ENCODE measurements around the gene RPS6KA2.
"Not testable (repeated sequence)": the region's sequence is repeated elsewhere in the genome, so short reads cannot be mapped to it uniquely, and the experiment has no call there.

The RPS6KA2 gene

GRCh38 chr6:166529586-166529985, 97.5 kb downstream of the RPS6KA2 start:
- no peak for DNase-seq (ENCODE audit: low spot score)

- DNase-seq (ENCODE audit: low spot score) = not testable (repeated sequence)
Observed at GRCh38 chr6:166529058-166529457, 98.0 kb downstream of the RPS6KA2 start.

DNA sequence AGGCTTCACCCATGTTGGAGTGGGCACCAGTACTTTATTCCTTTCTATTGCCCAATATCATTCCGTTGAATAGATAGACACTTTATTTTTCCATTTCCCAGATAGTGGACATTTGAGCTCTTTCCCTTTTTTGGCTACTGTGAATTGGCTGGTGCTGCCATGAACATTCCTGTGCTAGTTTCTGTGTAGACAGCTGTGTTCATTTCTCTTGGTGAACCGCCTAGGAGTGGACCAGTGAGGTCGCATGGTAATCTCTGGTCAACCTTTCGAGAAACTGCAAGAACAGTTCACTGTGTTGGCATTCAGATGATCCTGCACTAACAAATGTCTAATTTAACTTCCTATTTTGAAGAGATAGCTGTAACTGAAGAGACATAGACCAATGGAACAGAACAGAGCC, 99.2 kb downstream of the RPS6KA2 start:
- DNase-seq (ENCODE audit: low spot score) = no peak

- DNase-seq (ENCODE audit: low spot score) = no peak
Observed at GRCh38 chr6:166526937-166527336, 100.1 kb downstream of the RPS6KA2 start.

DNA sequence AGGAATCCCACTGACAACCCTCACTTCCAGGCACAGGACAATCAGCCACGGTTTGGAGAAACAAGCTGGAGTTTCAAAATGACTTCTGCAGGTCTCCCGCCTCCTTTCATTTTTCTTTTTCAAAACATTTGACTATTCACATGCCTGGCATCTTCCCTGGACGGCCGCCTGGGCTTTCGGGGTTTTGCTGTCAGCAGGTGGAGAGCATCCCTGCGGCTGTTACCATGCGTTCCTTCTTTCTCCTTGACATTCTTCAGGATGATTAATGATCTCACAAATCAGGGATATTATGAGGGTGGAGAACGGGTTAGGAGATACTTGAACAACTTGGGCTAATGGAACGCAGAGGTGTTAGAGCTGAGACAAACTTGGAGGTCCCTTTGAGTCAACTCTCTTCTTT, 101.5 kb downstream of the RPS6KA2 start:
- no peak for DNase-seq (ENCODE audit: low spot score)

- no peak for DNase-seq (ENCODE audit: low spot score)
Observed at GRCh38 chr6:166523782-166524559, 103.1 kb downstream of the RPS6KA2 start.

GRCh38 chr6:166520905-166521834, 105.9 kb downstream of the RPS6KA2 start:
- DNase-seq (ENCODE audit: low spot score) = no peak

- DNase-seq (ENCODE audit: low spot score) = no peak
Observed at GRCh38 chr6:166516251-166516884, 110.7 kb downstream of the RPS6KA2 start.

GRCh38 chr6:166515072-166515810, 111.8 kb downstream of the RPS6KA2 start:
- DNase-seq (ENCODE audit: low spot score) = no peak

- DNase-seq (ENCODE audit: low spot score) = no peak
Observed at GRCh38 chr6:166514196-166514595, 112.9 kb downstream of the RPS6KA2 start.

DNA sequence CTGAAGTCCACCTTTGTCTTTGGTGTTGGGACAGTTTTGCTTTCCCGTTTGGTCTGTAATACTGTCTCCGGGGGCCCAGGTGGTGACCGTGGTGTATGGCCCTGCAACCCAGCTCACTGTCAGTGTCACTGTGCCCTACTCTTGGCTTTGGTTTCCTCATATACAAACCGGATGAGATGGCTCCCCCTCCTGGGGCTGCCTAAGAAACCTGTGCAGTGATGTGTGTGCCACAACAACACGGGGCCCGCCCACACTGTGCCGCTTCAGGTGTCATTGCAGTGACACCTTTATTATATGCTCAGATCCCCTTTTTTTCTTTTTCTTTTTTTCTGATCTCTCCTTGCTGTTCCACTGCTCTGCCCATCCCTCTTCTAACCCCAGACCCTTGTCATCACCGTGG, 114.5 kb downstream of the RPS6KA2 start:
- no peak for DNase-seq (ENCODE audit: low spot score)

- no peak for DNase-seq (ENCODE audit: low spot score)
Observed at GRCh38 chr6:166511316-166511715, 115.7 kb downstream of the RPS6KA2 start.

GRCh38 chr6:166509193-166509592, 117.9 kb downstream of the RPS6KA2 start:
- no peak for DNase-seq (ENCODE audit: low spot score)

GRCh38 chr6:166508726-166509125, 118.3 kb downstream of the RPS6KA2 start:
- DNase-seq (ENCODE audit: low spot score) = no peak

- DNase-seq (ENCODE audit: low spot score) = no peak
Observed at GRCh38 chr6:166507809-166508564, 119.1 kb downstream of the RPS6KA2 start.

DNA sequence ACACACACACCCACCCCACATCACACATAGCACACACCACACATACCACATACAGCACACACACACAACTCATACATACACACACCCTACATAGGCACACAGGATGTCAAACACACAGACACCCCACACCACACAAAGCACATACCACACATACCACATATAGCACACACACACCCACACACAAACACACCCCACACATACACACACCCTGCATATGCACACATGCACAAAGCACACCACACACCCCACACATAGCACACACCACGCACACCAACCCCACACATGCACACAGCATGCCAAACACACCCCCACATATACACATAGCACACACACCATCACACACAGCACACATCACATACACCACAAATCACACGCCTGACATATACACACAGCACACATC, 119.7 kb downstream of the RPS6KA2 start:
- DNase-seq (ENCODE audit: low spot score) = no peak

DNA sequence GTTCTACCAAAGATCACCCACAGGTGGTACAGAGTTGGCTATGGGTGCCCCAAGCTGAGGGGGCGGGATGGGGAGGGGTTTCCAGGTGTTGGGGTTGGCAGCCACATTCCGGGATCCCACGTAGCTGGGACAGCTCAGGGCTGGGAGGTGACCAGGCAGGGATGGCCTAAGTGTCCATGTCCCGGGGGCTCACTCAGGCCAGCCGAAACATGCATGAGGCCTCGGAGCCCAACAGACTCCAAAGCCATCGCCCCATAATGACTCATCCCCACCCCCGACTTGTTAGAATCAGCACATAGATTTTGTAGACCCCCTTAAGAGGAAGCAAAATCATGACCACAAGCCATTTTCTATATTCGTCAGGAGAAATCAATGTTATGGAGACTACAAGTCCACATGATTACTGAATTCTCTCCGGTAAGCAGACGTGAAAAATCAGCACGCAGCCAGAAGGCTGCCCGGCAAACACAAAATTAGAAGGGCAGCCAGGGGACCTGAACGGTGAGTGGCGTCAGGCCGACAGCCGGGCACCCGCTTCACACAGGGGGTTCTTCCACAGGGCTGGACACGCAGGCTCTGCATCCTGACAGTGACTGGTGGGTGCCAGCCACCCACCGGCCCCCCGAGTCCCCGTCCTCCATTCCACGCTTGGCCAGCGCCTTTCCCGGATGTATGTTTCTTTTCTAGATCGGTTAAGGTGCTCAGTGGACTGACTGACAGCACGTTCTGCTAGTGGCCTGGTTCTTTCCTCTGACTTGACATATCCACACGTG, 121.7 kb downstream of the RPS6KA2 start:
- no peak for DNase-seq (ENCODE audit: low spot score)

- no peak for DNase-seq (ENCODE audit: low spot score)
Observed at GRCh38 chr6:166504100-166504499, 123.0 kb downstream of the RPS6KA2 start.

- no peak for DNase-seq (ENCODE audit: low spot score)
Observed at GRCh38 chr6:166503167-166503744, 123.8 kb downstream of the RPS6KA2 start.

- DNase-seq (ENCODE audit: low spot score) = no peak
Observed at GRCh38 chr6:166502453-166502852, 124.6 kb downstream of the RPS6KA2 start.

All from D341Med (cell line).